ENCODE results near the gene PIK3C2G. TPM values are rescaled to one million over a fixed set of nuclear protein-coding genes. Genes with fewer than 3 reads are reported as not detected.

PIK3C2G gene
- total RNA-seq, 1 donor, result not detected

DNA sequence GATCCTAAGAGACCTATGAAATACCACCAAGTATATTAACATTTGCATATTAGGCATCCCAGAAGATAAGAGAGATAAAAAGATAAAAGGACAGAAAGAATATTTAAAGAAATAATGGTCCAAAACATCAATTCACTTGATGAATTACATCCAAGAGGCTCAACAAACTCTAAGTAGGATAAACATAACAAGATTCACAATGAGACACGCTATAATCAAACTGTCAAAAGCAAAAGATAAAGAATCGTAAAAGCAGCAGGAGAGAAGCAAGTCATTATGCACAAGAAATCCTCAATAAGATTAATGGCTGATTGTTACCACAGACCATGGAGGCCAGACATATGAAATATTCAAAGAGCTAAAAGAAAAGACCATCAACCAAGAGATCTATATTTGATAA is 396.9 kb downstream of the PIK3C2G start:
- Histone ChIP-seq H4K20me1 (ENCODE audit: insufficient read depth, low read length) (no peaks in the 10 kb centered on the region), H3K27ac (ENCODE audit: low read depth, low read length) (no peak overlapping the region), H2AFZ (ENCODE audit: low read length) (no peak overlapping the region), H3K4me2 (ENCODE audit: insufficient read depth, low read length) (no peak overlapping the region), H3K9me3 (ENCODE audit: low read depth, low read length) (no peaks in the 10 kb centered on the region), H3K27me3 (ENCODE audit: insufficient read depth, low read length) (peaks cover 2% of the 10 kb centered on the region), H3K79me2 (ENCODE audit: insufficient read depth, low read length) (no peaks in the 10 kb centered on the region), H3K36me3 (ENCODE audit: insufficient read depth, low read length) (no peaks in the 10 kb centered on the region), H3K4me3 (ENCODE audit: insufficient read depth, low read length) (no peak overlapping the region), H3K4me1 (ENCODE audit: insufficient read depth, low read length) (no peaks in the 10 kb centered on the region)
- TF ChIP-seq, protein P1, sequence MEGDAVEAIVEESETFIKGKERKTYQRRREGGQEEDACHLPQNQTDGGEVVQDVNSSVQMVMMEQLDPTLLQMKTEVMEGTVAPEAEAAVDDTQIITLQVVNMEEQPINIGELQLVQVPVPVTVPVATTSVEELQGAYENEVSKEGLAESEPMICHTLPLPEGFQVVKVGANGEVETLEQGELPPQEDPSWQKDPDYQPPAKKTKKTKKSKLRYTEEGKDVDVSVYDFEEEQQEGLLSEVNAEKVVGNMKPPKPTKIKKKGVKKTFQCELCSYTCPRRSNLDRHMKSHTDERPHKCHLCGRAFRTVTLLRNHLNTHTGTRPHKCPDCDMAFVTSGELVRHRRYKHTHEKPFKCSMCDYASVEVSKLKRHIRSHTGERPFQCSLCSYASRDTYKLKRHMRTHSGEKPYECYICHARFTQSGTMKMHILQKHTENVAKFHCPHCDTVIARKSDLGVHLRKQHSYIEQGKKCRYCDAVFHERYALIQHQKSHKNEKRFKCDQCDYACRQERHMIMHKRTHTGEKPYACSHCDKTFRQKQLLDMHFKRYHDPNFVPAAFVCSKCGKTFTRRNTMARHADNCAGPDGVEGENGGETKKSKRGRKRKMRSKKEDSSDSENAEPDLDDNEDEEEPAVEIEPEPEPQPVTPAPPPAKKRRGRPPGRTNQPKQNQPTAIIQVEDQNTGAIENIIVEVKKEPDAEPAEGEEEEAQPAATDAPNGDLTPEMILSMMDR (IDR thresholded peaks at IDR 0.05; ENCODE audit: extremely low read depth, low read depth, low read length), result no peak
- no peak for DNase-seq (ENCODE audit: insufficient read length, low spot score, missing footprints)

DNA sequence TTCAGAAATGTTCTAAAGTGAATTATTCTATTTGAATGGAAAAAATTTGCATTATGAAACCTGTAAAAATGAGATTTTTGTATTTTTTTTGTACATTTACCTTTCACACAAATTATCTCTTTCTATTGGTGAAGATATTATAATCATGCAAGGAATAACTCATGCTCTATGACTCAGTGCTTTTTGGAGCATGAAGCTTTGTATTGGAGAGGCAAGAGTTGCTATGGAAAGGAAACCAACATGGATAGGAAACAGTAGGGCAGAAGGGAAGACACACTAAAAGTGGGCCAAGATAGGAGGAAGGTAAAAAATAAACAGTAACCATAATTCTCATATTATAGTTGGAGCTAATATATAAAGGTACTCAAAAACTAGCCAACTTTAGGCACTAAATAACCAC is 397.5 kb downstream of the PIK3C2G start:
- Histone ChIP-seq H3K9me3 (ENCODE audit: low read depth, low read length) (no peaks in the 10 kb centered on the region), H2AFZ (ENCODE audit: low read length) (no peak overlapping the region), H4K20me1 (ENCODE audit: insufficient read depth, low read length) (no peaks in the 10 kb centered on the region), H3K4me1 (ENCODE audit: insufficient read depth, low read length) (no peaks in the 10 kb centered on the region), H3K4me2 (ENCODE audit: insufficient read depth, low read length) (no peak overlapping the region), H3K36me3 (ENCODE audit: insufficient read depth, low read length) (no peaks in the 10 kb centered on the region), H3K4me3 (ENCODE audit: insufficient read depth, low read length) (no peak overlapping the region), H3K27me3 (ENCODE audit: insufficient read depth, low read length) (peaks cover 2% of the 10 kb centered on the region), H3K79me2 (ENCODE audit: insufficient read depth, low read length) (no peaks in the 10 kb centered on the region), H3K27ac (ENCODE audit: low read depth, low read length) (no peak overlapping the region)
- TF ChIP-seq, protein P1 (IDR thresholded peaks at IDR 0.05; ENCODE audit: extremely low read depth, low read depth, low read length), result no peak
- no peak for DNase-seq (ENCODE audit: insufficient read length, low spot score, missing footprints)

DNA sequence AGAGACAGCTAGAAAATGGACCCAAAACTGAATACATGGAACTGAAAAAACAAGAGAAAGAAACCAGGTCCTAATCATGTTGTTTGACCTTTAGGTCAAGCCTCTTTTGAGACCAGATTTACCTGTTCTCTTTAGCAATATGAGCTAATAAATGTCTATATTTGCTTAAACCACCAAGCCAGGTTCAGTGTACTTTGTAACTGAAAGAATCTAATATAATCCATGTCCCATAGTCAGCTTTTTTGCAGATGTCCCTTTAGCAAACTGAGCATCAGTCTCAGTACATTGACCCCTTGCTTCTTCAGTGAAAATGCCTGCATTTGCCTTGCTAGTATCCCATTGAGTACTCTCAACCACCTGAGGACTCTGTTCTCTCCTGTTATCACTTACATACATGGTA is 414.8 kb downstream of the PIK3C2G start:
- H3K9me3 ChIP-seq (ENCODE audit: low read depth, low read length), result no peaks in the 10 kb centered on the region
- TF ChIP-seq, protein P1 (IDR thresholded peaks at IDR 0.05; ENCODE audit: extremely low read depth, low read depth, low read length), result no peak
- no peak overlapping the region for H2AFZ ChIP-seq (ENCODE audit: low read length)
- no peaks in the 10 kb centered on the region for H4K20me1 ChIP-seq (ENCODE audit: insufficient read depth, low read length)
- no peaks in the 10 kb centered on the region for H3K27me3 ChIP-seq (ENCODE audit: insufficient read depth, low read length)
- no peak overlapping the region for H3K4me3 ChIP-seq (ENCODE audit: insufficient read depth, low read length)
- H3K79me2 ChIP-seq (ENCODE audit: insufficient read depth, low read length), result no peaks in the 10 kb centered on the region
- H3K36me3 ChIP-seq (ENCODE audit: insufficient read depth, low read length), result no peaks in the 10 kb centered on the region
- H3K4me1 ChIP-seq (ENCODE audit: insufficient read depth, low read length), result no peaks in the 10 kb centered on the region
- H3K4me2 ChIP-seq (ENCODE audit: insufficient read depth, low read length), result no peak overlapping the region
- no peak overlapping the region for H3K27ac ChIP-seq (ENCODE audit: low read depth, low read length)
- no peak for DNase-seq (ENCODE audit: insufficient read length, low spot score, missing footprints)

DNA sequence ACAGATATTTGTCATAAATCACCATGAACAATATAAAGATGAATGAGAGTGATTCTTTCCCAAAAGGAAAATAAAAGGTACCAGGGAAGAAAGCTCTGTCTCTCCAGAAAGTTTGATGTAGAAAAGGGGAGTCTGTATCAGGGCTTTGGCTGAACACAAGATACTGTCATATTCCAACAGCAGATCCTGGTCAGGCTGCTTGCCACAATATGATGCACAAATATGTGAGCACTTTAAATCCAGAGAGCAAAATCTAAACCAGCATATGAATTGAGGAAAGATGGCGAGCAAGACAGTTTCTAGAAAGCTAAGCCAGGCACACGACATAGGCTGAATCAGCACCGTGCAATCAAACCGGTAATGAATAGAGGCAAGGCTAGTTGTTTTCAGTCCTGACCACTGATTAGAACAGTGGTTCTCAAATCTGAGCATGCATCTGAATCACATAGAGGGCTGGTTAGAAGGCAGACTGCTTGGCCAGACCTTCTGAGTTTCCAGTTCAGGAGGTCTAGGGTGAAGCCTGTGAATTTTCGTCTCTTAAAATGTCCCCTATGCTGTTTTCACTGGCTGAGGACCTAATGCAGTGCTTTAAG is 415.8 kb downstream of the PIK3C2G start:
- TF ChIP-seq, protein P1 (IDR thresholded peaks at IDR 0.05; ENCODE audit: extremely low read depth, low read depth, low read length), result no peak
- Histone ChIP-seq H3K27me3 (ENCODE audit: insufficient read depth, low read length) (no peaks in the 10 kb centered on the region), H3K4me2 (ENCODE audit: insufficient read depth, low read length) (no peak overlapping the region), H2AFZ (ENCODE audit: low read length) (no peak overlapping the region), H3K4me1 (ENCODE audit: insufficient read depth, low read length) (no peaks in the 10 kb centered on the region), H3K27ac (ENCODE audit: low read depth, low read length) (no peak overlapping the region), H3K4me3 (ENCODE audit: insufficient read depth, low read length) (no peak overlapping the region), H3K9me3 (ENCODE audit: low read depth, low read length) (no peaks in the 10 kb centered on the region), H3K36me3 (ENCODE audit: insufficient read depth, low read length) (no peaks in the 10 kb centered on the region), H3K79me2 (ENCODE audit: insufficient read depth, low read length) (no peaks in the 10 kb centered on the region), H4K20me1 (ENCODE audit: insufficient read depth, low read length) (no peaks in the 10 kb centered on the region)
- DNase-seq (ENCODE audit: insufficient read length, low spot score, missing footprints), result no peak
